ENCODE data around the gene PAPPA.

- TF ChIP-seq POLR2A (IDR thresholded peaks at IDR 0.05; ENCODE audit: low read length) (no peak), GATA1 (IDR thresholded peaks at IDR 0.05; ENCODE audit: low read depth, low read length) (no peak)
These were observed 181.1 kb downstream of the PAPPA start for GRCh38 chr9:116334546-116335150.
